Measurements from ENCODE around the gene TTLL4.

Gene TTLL4

GRCh38 chr2:218792433-218792832, 81.8 kb downstream of the TTLL4 start:
- no peak for DNase-seq

GRCh38 chr2:218796691-218797090, 86.1 kb downstream of the TTLL4 start:
- no peak for DNase-seq

GRCh38 chr2:218798767-218799504, 88.3 kb downstream of the TTLL4 start:
- no peak for DNase-seq

- no peak for DNase-seq
Observed at GRCh38 chr2:218799990-218800389, 89.4 kb downstream of the TTLL4 start.

DNA sequence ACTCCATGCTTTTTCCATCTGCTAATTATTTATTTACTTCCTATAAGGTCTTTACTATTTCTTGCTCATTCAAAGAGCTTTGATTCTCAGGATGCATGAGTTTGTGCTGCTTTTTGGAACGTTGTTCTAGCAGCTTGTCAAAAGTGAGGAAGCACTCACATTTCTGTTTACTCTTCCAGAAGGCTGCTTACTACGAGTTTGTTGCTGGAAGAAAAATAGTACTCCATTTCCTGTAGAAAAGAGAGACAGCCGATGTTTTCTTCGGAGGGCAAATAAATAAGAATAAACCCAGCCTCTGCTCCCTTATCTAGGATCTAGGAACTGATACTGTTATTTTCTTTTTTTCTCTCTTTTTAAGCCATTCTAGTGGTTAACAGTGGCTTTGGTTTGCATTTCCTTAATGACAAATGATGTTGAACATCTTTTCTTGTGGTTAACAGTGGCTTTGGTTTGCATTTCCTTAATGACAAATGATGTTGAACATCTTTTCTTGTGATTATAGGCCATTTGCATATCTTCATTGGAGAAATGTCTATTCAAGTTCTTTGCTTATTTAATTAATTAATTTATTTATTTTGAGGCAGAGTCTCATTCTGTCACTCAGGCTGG, 91.9 kb downstream of the TTLL4 start:
- peak in 1 of 2 donors; percentile 28 for DNase-seq

- DNase-seq, result no peak
Observed at GRCh38 chr2:218804817-218805216, 94.2 kb downstream of the TTLL4 start.
